ENCODE results near the gene CCR9.
"Not testable (repeated sequence)": the region's sequence is repeated elsewhere in the genome, so short reads cannot be mapped to it uniquely, and the experiment has no call there.

CCR9 gene

GRCh38 chr3:45885979-45886705, at the start of gene CCR9:
CCR9 (plus strand) TSS chr3:45886543; CDS start chr3:45894934, 8,391 bp downstream.
- DNase-seq (ENCODE audit: low spot score): no peak

GRCh38 chr3:45838466-45838865, 47.9 kb upstream of the CCR9 start:
- no peak for DNase-seq (ENCODE audit: low spot score)

GRCh38 chr3:45841420-45841756, 45.0 kb upstream of the CCR9 start:
- peak; percentile 7 for DNase-seq (ENCODE audit: low spot score)

- peak; percentile 90 for DNase-seq (ENCODE audit: low spot score)
These were observed 44.4 kb upstream of the CCR9 start, which contains the start of gene LZTFL1 for GRCh38 chr3:45841757-45842491. LZTFL1 (minus strand) TSS chr3:45842119; CDS start chr3:45841991, 128 bp downstream.

- no peak for DNase-seq (ENCODE audit: low spot score)
These were observed 43.3 kb upstream of the CCR9 start for GRCh38 chr3:45842851-45843625.

- no peak for DNase-seq (ENCODE audit: low spot score)
These were observed 41.7 kb upstream of the CCR9 start for GRCh38 chr3:45844616-45845015.

GRCh38 chr3:45848392-45848791, 38.0 kb upstream of the CCR9 start:
- no peak for DNase-seq (ENCODE audit: low spot score)

- DNase-seq (ENCODE audit: low spot score): no peak
These were observed 33.5 kb upstream of the CCR9 start for GRCh38 chr3:45852828-45853227.

GRCh38 chr3:45856323-45856722, 30.0 kb upstream of the CCR9 start:
- DNase-seq (ENCODE audit: low spot score): not testable (repeated sequence)

GRCh38 chr3:45857024-45857423, 29.3 kb upstream of the CCR9 start:
- not testable (repeated sequence) for DNase-seq (ENCODE audit: low spot score)

- DNase-seq (ENCODE audit: low spot score): no peak
These were observed 27.4 kb upstream of the CCR9 start for GRCh38 chr3:45858809-45859543.

GRCh38 chr3:45860481-45860880, 25.9 kb upstream of the CCR9 start:
- DNase-seq (ENCODE audit: low spot score): no peak

GRCh38 chr3:45861043-45861719, 25.2 kb upstream of the CCR9 start:
- no peak for DNase-seq (ENCODE audit: low spot score)

- no peak for DNase-seq (ENCODE audit: low spot score)
These were observed 21.4 kb upstream of the CCR9 start for GRCh38 chr3:45864760-45865519.

- no peak for DNase-seq (ENCODE audit: low spot score)
These were observed 20.8 kb upstream of the CCR9 start for GRCh38 chr3:45865563-45865962.

GRCh38 chr3:45868213-45868612, 18.1 kb upstream of the CCR9 start:
- DNase-seq (ENCODE audit: low spot score): no peak

GRCh38 chr3:45868650-45869049, 17.7 kb upstream of the CCR9 start:
- no peak for DNase-seq (ENCODE audit: low spot score)

GRCh38 chr3:45869638-45870037, 16.7 kb upstream of the CCR9 start:
- DNase-seq (ENCODE audit: low spot score): no peak

- DNase-seq (ENCODE audit: low spot score): no peak
These were observed 16.2 kb upstream of the CCR9 start for GRCh38 chr3:45870099-45870498.

GRCh38 chr3:45871780-45872179, 14.6 kb upstream of the CCR9 start:
- DNase-seq (ENCODE audit: low spot score): no peak

GRCh38 chr3:45872569-45872968, 13.8 kb upstream of the CCR9 start:
- DNase-seq (ENCODE audit: low spot score): no peak
